ENCODE measurements around the gene FAM185A. TPM values are rescaled to one million over a fixed set of nuclear protein-coding genes. Genes with fewer than 3 reads are reported as not detected.

FAM185A gene
- total RNA-seq, 4 donors from 2014 or later: 8.9 to 36.3 (median 13.0) TPM

- no peak for ATAC-seq
- 20 to 39% methylated on average over 1 of the region's 2 CpGs for WGBS, 2 donors (ENCODE audit: low coverage in 1 of 2)
- H3K4me3 ChIP-seq: no peak overlapping the region
- TF ChIP-seq EP300 (IDR thresholded peaks at IDR 0.05) (no peak), POLR2AphosphoS5 (IDR thresholded peaks at IDR 0.05) (no peak), CTCF (IDR thresholded peaks at IDR 0.05) (no peak), POLR2A (IDR thresholded peaks at IDR 0.05) (no peak)
- H3K9me3 ChIP-seq: no peaks in the 10 kb centered on the region
- H3K36me3 ChIP-seq: no peaks in the 10 kb centered on the region
- H3K4me1 ChIP-seq: no peaks in the 10 kb centered on the region
- H3K27me3 ChIP-seq: no peaks in the 10 kb centered on the region
- H3K27ac ChIP-seq: no peak overlapping the region
These were observed 92.5 kb downstream of the FAM185A start for GRCh38 chr7:102841290-102841689.

- no peak for ATAC-seq
- TF ChIP-seq CTCF (IDR thresholded peaks at IDR 0.05) (no peak), EP300 (IDR thresholded peaks at IDR 0.05) (no peak)
- no peaks in the 10 kb centered on the region for H3K27me3 ChIP-seq
- H3K36me3 ChIP-seq: no peaks in the 10 kb centered on the region
- H3K4me1 ChIP-seq: no peaks in the 10 kb centered on the region
- H3K27ac ChIP-seq: no peak overlapping the region
- no peaks in the 10 kb centered on the region for H3K9me3 ChIP-seq
- no peak overlapping the region for H3K4me3 ChIP-seq
These were observed 93.5 kb downstream of the FAM185A start for GRCh38 chr7:102842284-102842683.

- no peak overlapping the region for H3K27ac ChIP-seq
- H3K27me3 ChIP-seq: no peaks in the 10 kb centered on the region
- ATAC-seq: no peak
- no peaks in the 10 kb centered on the region for H3K4me1 ChIP-seq
- no peaks in the 10 kb centered on the region for H3K9me3 ChIP-seq
- WGBS, 2 donors (ENCODE audit: low coverage in 1 of 2): 90 to 100% methylated on average over 2 to 3 of the region's 3 CpGs
- TF ChIP-seq CTCF (IDR thresholded peaks at IDR 0.05) (no peak), POLR2A (IDR thresholded peaks at IDR 0.05) (no peak), POLR2AphosphoS5 (IDR thresholded peaks at IDR 0.05) (no peak), EP300 (IDR thresholded peaks at IDR 0.05) (no peak)
- no peaks in the 10 kb centered on the region for H3K36me3 ChIP-seq
- no peak overlapping the region for H3K4me3 ChIP-seq
These were observed 95.1 kb downstream of the FAM185A start for GRCh38 chr7:102843850-102844249.

GRCh38 chr7:102845346-102845745 is 96.5 kb downstream of the FAM185A start:
- Histone ChIP-seq H3K4me1 (no peaks in the 10 kb centered on the region), H3K27me3 (no peaks in the 10 kb centered on the region), H3K36me3 (no peaks in the 10 kb centered on the region), H3K4me3 (no peak overlapping the region), H3K27ac (no peak overlapping the region), H3K9me3 (no peaks in the 10 kb centered on the region)
- whole genome bisulfite sequencing, 2 donors (ENCODE audit: low coverage in 1 of 2): 100% methylated on average over 2 of the region's 2 CpGs
- no peak for ATAC-seq
- TF ChIP-seq EP300 (IDR thresholded peaks at IDR 0.05) (no peak), CTCF (IDR thresholded peaks at IDR 0.05) (no peak), POLR2A (IDR thresholded peaks at IDR 0.05) (no peak), POLR2AphosphoS5 (IDR thresholded peaks at IDR 0.05) (no peak)

GRCh38 chr7:102849079-102849478 is 100.3 kb downstream of the FAM185A start:
- no peak for TF ChIP-seq EP300 (IDR thresholded peaks at IDR 0.05)
- no peak for TF ChIP-seq POLR2A (IDR thresholded peaks at IDR 0.05)
- no peak for TF ChIP-seq POLR2AphosphoS5 (IDR thresholded peaks at IDR 0.05)
- TF ChIP-seq CTCF (IDR thresholded peaks at IDR 0.05): no peak
- 53 to 67% methylated on average over 5 of the region's 5 CpGs for WGBS, 2 donors (ENCODE audit: low coverage in 1 of 2)

More at GRCh38 chr7:102849079-102849478, 100.3 kb downstream of the FAM185A start:
- H3K36me3 ChIP-seq: no peaks in the 10 kb centered on the region
- no peak for ATAC-seq
- no peak overlapping the region for H3K27ac ChIP-seq
- no peak overlapping the region for H3K4me3 ChIP-seq
- no peaks in the 10 kb centered on the region for H3K4me1 ChIP-seq
- no peaks in the 10 kb centered on the region for H3K27me3 ChIP-seq
- no peaks in the 10 kb centered on the region for H3K9me3 ChIP-seq
